Rectal smooth muscle tissue (tissue), 1 donor: Measurements from ENCODE around the gene LRMDA.

ENCODE experiments used
- H3K27ac ChIP-seq: one replicate; pipeline ENCODE4 v1.7.0; 2013; ENCODE audit warnings: low read depth, low read length, inconsistent platforms
- H3K27me3 ChIP-seq: one replicate; pipeline ENCODE4 v1.7.0; 2013; ENCODE audit warnings: low read length; ENCODE audit not compliant: control insufficient read depth, insufficient read depth
- H3K36me3 ChIP-seq: one replicate; pipeline ENCODE4 v1.7.0; 2013; ENCODE audit warnings: low read length; ENCODE audit not compliant: control insufficient read depth, insufficient read depth
- H3K4me1 ChIP-seq: one replicate; pipeline ENCODE4 v1.7.0; 2013; ENCODE audit warnings: low read length; ENCODE audit not compliant: control insufficient read depth, insufficient read depth
- H3K4me3 ChIP-seq: one replicate; pipeline ENCODE4 v1.7.0; 2013; ENCODE audit warnings: low read length
- H3K9ac ChIP-seq: one replicate; pipeline ENCODE4 v1.7.0; 2013; ENCODE audit warnings: low read length

LRMDA gene

GRCh38 chr10:75826846-75827245 is 395.4 kb downstream of the LRMDA start:
- H3K4me3 ChIP-seq, result no peak overlapping the region
- H3K27ac ChIP-seq, result no peak overlapping the region
- H3K27me3 ChIP-seq, result no peaks in the 10 kb centered on the region
- no peaks in the 10 kb centered on the region for H3K36me3 ChIP-seq
- H3K4me1 ChIP-seq, result peaks cover 3% of the 10 kb centered on the region
- H3K9ac ChIP-seq, result no peak overlapping the region

GRCh38 chr10:75827587-75828021 is 396.2 kb downstream of the LRMDA start:
- no peak overlapping the region for H3K9ac ChIP-seq
- H3K4me1 ChIP-seq, result peaks cover 3% of the 10 kb centered on the region
- no peaks in the 10 kb centered on the region for H3K36me3 ChIP-seq
- H3K27me3 ChIP-seq, result no peaks in the 10 kb centered on the region
- no peak overlapping the region for H3K27ac ChIP-seq
- H3K4me3 ChIP-seq, result no peak overlapping the region

GRCh38 chr10:75828413-75828812 is 397.0 kb downstream of the LRMDA start:
- Histone ChIP-seq H3K9ac (no peak overlapping the region), H3K27me3 (no peaks in the 10 kb centered on the region), H3K4me3 (no peak overlapping the region), H3K27ac (no peak overlapping the region), H3K36me3 (no peaks in the 10 kb centered on the region), H3K4me1 (peaks cover 3% of the 10 kb centered on the region)

GRCh38 chr10:75836064-75836463 is 404.6 kb downstream of the LRMDA start:
- no peaks in the 10 kb centered on the region for H3K27me3 ChIP-seq
- no peak overlapping the region for H3K9ac ChIP-seq
- H3K4me3 ChIP-seq, result no peak overlapping the region
- H3K27ac ChIP-seq, result no peak overlapping the region
- H3K4me1 ChIP-seq, result no peaks in the 10 kb centered on the region
- no peaks in the 10 kb centered on the region for H3K36me3 ChIP-seq

- Histone ChIP-seq H3K4me3 (no peak overlapping the region), H3K27me3 (no peaks in the 10 kb centered on the region), H3K27ac (no peak overlapping the region), H3K4me1 (no peaks in the 10 kb centered on the region), H3K9ac (no peak overlapping the region), H3K36me3 (no peaks in the 10 kb centered on the region)
Measured at GRCh38 chr10:75838486-75838885, 407.1 kb downstream of the LRMDA start.

GRCh38 chr10:75839020-75839419 is 407.6 kb downstream of the LRMDA start:
- no peak overlapping the region for H3K27ac ChIP-seq
- no peak overlapping the region for H3K9ac ChIP-seq

GRCh38 chr10:75841266-75841665 is 409.8 kb downstream of the LRMDA start:
- H3K36me3 ChIP-seq, result no peaks in the 10 kb centered on the region

More at GRCh38 chr10:75839020-75839419, 407.6 kb downstream of the LRMDA start:
- no peaks in the 10 kb centered on the region for H3K27me3 ChIP-seq
- H3K4me3 ChIP-seq, result no peak overlapping the region
- H3K4me1 ChIP-seq, result no peaks in the 10 kb centered on the region
- H3K36me3 ChIP-seq, result no peaks in the 10 kb centered on the region

GRCh38 chr10:75845176-75845947 is 413.9 kb downstream of the LRMDA start:
- Histone ChIP-seq H3K36me3 (no peaks in the 10 kb centered on the region), H3K4me1 (peaks cover 4% of the 10 kb centered on the region), H3K27ac (no peak overlapping the region), H3K27me3 (no peaks in the 10 kb centered on the region), H3K9ac (no peak overlapping the region), H3K4me3 (no peak overlapping the region)

More at GRCh38 chr10:75841266-75841665, 409.8 kb downstream of the LRMDA start:
- Histone ChIP-seq H3K27me3 (no peaks in the 10 kb centered on the region), H3K4me1 (peaks cover 4% of the 10 kb centered on the region), H3K4me3 (no peak overlapping the region), H3K27ac (no peak overlapping the region), H3K9ac (no peak overlapping the region)

- Histone ChIP-seq H3K9ac (no peak overlapping the region), H3K4me1 (peaks cover 4% of the 10 kb centered on the region), H3K36me3 (no peaks in the 10 kb centered on the region), H3K27ac (no peak overlapping the region), H3K27me3 (no peaks in the 10 kb centered on the region), H3K4me3 (no peak overlapping the region)
Measured at GRCh38 chr10:75847477-75847876, 416.1 kb downstream of the LRMDA start.

GRCh38 chr10:75851580-75852345 is 420.3 kb downstream of the LRMDA start:
- Histone ChIP-seq H3K27me3 (no peaks in the 10 kb centered on the region), H3K4me3 (no peak overlapping the region), H3K36me3 (no peaks in the 10 kb centered on the region), H3K4me1 (no peaks in the 10 kb centered on the region), H3K27ac (no peak overlapping the region), H3K9ac (no peak overlapping the region)

GRCh38 chr10:75852851-75853484 is 421.5 kb downstream of the LRMDA start:
- H3K4me3 ChIP-seq, result no peak overlapping the region
- H3K27me3 ChIP-seq, result no peaks in the 10 kb centered on the region
- H3K9ac ChIP-seq, result no peak overlapping the region
- no peak overlapping the region for H3K27ac ChIP-seq
- H3K4me1 ChIP-seq, result no peaks in the 10 kb centered on the region
- H3K36me3 ChIP-seq, result no peaks in the 10 kb centered on the region

- H3K27ac ChIP-seq, result no peak overlapping the region
- no peaks in the 10 kb centered on the region for H3K4me1 ChIP-seq
- no peak overlapping the region for H3K9ac ChIP-seq
- H3K4me3 ChIP-seq, result no peak overlapping the region
- H3K36me3 ChIP-seq, result no peaks in the 10 kb centered on the region
- H3K27me3 ChIP-seq, result no peaks in the 10 kb centered on the region
Measured at GRCh38 chr10:75857269-75857846, 425.9 kb downstream of the LRMDA start.
